Sigmoid colon (tissue), 3 donors: ENCODE data around the gene C5orf34.

ENCODE experiments used
- CTCF ChIP-seq, 4 experiments: fragments of 450-650 bp in 3 of 4; fragments of 200-600 bp in 1 of 4; IDR thresholded peaks; one replicate each; pipeline ENCODE4 v1.5.1; 2016 to 2019; ENCODE audit warnings: antibody characterized with exemption in 4 of 4, mild to moderate bottlenecking in 3 of 4, moderate library complexity in 2 of 4
- POLR2A ChIP-seq, 2 donors: fragments of 450-650 bp; IDR thresholded peaks; one replicate each; pipeline ENCODE4 v1.6.1; 2016; ENCODE audit warnings: antibody characterized with exemption in 2 of 2, mild to moderate bottlenecking in 2 of 2, moderate library complexity in 2 of 2

GRCh38 chr5:43514471-43514815, 505 bp downstream of the C5orf34 start:
- TF ChIP-seq POLR2A (IDR thresholded peaks at IDR 0.05) = no peak
- no peak for TF ChIP-seq CTCF (IDR thresholded peaks at IDR 0.05)
